ENCODE results near the gene GOLGA6L9. TPM values are rescaled to one million over a fixed set of nuclear protein-coding genes. Genes with fewer than 3 reads are reported as not detected.

Gene GOLGA6L9
- 0.77 and 1.7 TPM in 2 replicates for total RNA-seq

GRCh38 chr15:82429693-82430092, at the start of gene GOLGA6L9:
Gene GOLGA6L9, plus strand, starts transcription at chr15:82429816. Its CDS starts 264 bp downstream, at chr15:82430080.

Other genes starting within 250 kb of the GOLGA6L9 start
- gene EFL1, start 167.1 kb upstream of the GOLGA6L9 start, total RNA-seq = 30.3 and 38.6 TPM in 2 replicates
- gene SAXO2, start 167.0 kb upstream of the GOLGA6L9 start, total RNA-seq = 0.38 and 1.1 TPM in 2 replicates
- under 0.01 and 0.19 TPM in 2 replicates for gene GOLGA6L10, start 80.3 kb upstream of the GOLGA6L9 start, total RNA-seq
- 1,478 and 1,566 TPM in 2 replicates for gene RPS17, start 110.6 kb downstream of the GOLGA6L9 start, total RNA-seq
- 5.2 and 13.8 TPM in 2 replicates for gene CPEB1, start 217.5 kb downstream of the GOLGA6L9 start, total RNA-seq

Data from regular cardiac myocyte (primary cell).